ENCODE data around the gene DNAJC1.

GRCh38 chr10:21969326-21970287 is 33.9 kb downstream of the DNAJC1 start:
- TF ChIP-seq POLR2A (IDR thresholded peaks at IDR 0.05): no peak
- TF ChIP-seq CTCF (IDR thresholded peaks at IDR 0.05): no peak
- no peak for TF ChIP-seq POLR2AphosphoS5 (IDR thresholded peaks at IDR 0.05; ENCODE audit: insufficient read depth in 1 of 2, low read depth in 1 of 2)

Data from vagina (tissue), 2 donors.